GM19239 (cell line): ENCODE measurements around the gene GAREM2.

Source experiments
- DNase-seq: peaks from one replicate; pipeline ENCODE4 v3.0.0; 2011; ENCODE audit warnings: low spot score; ENCODE audit not compliant: insufficient read length
- FAIRE-seq: peaks from 2 replicates; lab custom pipeline; 2011; peaks lifted over from hg19 to GRCh38; lab: Jason Lieb, UNC

GAREM2 gene

GRCh38 chr2:26169226-26169625 is 3.7 kb upstream of the GAREM2 start:
- FAIRE-seq (no peak), DNase-seq (no peak)

DNA sequence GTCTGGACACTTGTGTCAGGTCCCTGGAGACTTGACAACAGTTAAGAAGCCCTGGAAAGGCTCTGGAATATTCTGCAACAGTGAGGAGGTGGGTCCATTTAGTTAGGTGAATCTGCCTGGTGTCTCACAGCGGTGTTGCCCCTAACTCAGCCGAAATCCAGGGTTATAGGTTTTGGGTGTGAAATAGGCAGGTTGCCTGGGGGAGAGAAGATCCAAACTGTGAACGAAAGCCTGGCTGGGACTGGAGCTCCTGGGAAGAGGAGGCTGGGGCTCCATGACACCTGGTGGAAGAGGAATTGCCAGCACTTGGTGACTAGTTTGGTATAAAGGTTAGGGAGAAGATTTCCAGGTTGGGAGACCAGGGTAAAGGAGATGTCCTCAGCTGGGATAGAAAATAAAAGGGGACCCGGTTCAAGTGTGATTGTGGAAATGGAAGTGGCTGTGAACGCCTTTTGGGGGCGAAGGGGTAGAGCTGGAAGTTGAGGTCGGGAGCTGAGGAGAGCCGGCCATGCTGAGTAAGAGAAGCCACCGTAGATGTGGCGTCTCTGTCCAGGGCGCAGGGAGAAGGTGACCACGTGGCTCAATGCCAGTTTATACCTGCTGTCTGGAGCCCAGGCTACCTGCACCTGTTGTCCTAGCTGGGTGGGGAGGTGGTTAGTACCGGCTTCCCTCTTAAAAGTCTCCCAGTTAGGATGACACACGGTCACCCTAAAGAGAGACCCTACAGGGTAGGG is 3.0 kb upstream of the GAREM2 start:
- DNase-seq, result no peak
- no peak for FAIRE-seq

DNA sequence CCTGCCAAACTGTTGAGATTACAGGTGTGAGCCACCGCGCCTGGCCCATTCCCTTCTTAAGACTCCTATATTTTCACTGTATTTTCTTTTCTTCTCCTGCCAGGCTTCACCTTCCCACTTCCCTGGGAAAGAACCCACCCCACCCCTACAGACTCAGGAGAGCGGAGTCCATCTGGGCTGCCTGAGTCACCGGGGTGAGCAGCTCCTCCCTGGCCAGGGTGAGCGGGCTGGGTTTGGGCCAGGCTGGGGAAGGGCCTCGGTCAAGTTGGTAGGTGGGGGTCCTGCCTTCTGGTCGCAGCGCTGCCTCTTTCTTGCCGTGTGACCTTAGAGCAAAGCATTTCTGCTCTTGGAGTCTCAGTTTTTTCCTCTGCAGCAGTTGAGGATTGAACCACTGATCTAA is 2.1 kb upstream of the GAREM2 start:
- no peak for DNase-seq

DNA sequence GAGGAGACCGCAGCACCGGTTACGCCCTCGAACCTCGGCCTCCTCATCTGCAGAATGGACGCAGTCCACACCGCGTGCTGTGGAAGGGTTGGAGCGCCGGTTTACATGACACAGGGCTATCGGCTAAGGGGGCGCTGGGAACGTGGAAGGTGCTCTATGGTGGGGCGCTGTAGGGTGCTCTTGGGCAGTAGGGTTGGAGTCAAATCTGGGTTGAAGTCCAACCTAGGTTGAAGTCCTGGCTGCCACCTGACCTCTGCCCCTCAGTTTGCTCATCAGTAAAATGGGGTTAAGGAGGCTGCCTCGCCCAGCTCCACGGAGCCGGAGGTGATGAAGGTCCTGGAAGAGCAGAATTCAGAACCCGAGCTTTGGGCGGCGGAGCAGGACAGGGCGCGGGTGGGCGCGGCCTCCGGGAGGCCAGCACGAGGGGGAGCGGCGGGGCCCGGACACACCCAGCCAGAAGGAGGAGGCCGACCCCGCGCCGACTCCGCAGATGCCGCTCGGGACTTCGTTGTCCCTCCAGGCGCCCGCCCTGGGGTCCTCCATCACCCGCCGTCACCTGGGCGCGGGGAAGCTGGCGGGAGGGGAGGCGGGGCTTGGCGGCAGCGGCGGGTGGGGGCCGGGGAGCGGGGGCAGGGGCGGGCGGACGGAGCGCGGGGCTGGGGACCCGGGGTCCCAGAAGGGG is 558 bp upstream of the GAREM2 start:
- FAIRE-seq (no peak), DNase-seq (no peak)

More for the DNA sequence above, 2.1 kb upstream of the GAREM2 start:
- no peak for FAIRE-seq

DNA sequence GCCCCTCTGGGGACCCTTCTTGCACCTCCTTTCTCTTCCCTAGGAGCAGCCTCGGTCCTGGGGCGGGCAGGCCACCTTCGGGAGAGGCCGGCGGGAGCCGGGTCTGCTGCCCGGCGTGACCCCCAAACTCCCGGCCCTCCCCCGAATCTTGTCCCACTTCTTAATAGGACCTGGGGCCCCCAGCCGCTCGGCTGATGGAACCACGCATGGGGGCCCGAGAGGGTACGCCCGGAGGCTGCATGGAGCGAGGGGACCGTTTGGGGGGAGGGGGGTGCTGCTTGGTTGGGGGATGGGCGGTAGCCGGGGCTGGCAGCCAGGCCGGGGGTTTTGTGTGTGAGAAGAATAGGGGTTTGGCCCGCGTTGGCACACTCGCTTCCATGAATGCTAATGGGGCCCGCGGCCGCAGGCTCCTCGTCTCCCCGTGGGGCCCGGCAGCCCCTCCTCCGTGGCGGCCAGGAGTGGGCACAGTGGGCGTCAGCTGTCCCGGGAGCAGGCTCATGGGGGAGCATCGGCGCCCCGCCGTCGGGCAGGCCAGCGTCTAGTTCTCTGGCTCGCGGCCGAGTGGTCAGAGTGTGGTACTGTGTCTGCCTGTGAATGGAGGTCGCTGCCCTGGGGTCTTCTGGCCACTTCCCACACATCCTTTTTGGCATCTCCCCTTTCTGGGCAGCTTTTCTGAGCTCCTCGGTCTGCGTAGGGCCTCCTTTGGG is 1.0 kb downstream of the GAREM2 start:
- DNase-seq (no peak), FAIRE-seq (no peak)

DNA sequence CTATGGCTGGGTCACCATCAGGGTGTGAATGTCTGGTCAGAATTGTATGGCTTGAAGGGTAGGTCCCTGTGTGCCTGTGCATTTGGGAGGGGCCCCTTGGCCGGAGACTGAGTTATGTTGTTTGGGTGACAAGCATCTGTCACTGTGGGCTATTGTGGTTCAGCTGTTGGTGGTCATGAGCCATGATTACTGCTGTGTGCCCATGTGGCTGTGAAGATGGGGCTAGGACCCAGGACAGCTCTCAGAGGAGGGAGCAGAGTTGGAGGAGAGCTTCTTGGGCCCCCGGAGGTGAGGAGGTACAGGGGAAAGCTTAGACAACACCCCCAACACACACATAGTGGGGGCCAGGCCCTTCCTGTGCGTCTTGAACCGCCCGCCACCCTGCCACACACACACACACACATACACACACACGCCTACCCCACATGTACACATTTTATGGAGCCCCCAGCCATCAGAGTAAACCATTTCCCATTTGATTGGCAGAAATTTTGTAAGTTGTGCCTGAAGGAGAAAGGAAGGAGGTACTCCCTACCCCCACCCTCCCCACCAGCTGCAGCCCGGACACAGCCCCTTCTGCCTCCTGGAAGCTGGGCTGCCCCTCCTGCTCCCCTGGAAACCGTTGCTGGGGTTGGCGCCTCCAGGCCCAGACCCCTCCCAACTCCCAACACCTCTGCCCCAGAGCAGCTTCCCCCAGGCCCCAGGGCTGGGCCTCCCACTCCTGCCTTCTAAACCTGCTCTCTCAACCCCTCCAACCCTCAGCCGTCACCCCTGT is 2.0 kb downstream of the GAREM2 start:
- no peak for DNase-seq
- FAIRE-seq, result no peak

- FAIRE-seq, result no peak
- no peak for DNase-seq
These were observed 2.8 kb downstream of the GAREM2 start for GRCh38 chr2:26175466-26176278.

GRCh38 chr2:26176279-26176615 is 3.4 kb downstream of the GAREM2 start:
- DNase-seq (no peak), FAIRE-seq (no peak)

DNA sequence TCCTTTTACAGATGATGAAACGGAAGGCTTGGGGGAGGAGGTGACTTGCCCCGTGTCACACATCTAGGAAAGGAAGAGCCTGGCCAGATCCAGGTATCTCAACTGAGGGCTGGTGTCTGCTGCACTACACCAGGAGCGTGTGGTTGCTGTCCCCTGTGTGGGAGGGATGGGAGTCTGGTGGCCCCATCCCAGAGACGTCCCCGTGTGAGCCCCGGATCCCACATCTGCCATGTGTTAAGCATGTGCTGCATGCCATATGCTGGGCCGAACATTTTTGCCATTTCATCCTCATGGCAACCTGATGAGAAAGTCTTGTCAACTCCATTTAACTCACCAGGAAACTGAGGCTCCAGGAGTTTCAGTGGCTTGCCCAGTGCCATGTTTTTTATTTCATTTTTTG is 4.2 kb downstream of the GAREM2 start:
- DNase-seq (no peak), FAIRE-seq (no peak)

- FAIRE-seq, result no peak
- no peak for DNase-seq
These were observed 5.4 kb downstream of the GAREM2 start for GRCh38 chr2:26178246-26178645.

GRCh38 chr2:26178746-26179436 is 6.0 kb downstream of the GAREM2 start:
- no peak for FAIRE-seq

GRCh38 chr2:26179446-26179913 is 6.6 kb downstream of the GAREM2 start:
- FAIRE-seq (no peak), DNase-seq (no peak)

More at GRCh38 chr2:26178746-26179436, 6.0 kb downstream of the GAREM2 start:
- no peak for DNase-seq

GRCh38 chr2:26182441-26182840 is 9.6 kb downstream of the GAREM2 start:
- DNase-seq, result no peak
- no peak for FAIRE-seq

GRCh38 chr2:26182887-26183630 is 10.2 kb downstream of the GAREM2 start:
- no peak for FAIRE-seq
- DNase-seq, result no peak

DNA sequence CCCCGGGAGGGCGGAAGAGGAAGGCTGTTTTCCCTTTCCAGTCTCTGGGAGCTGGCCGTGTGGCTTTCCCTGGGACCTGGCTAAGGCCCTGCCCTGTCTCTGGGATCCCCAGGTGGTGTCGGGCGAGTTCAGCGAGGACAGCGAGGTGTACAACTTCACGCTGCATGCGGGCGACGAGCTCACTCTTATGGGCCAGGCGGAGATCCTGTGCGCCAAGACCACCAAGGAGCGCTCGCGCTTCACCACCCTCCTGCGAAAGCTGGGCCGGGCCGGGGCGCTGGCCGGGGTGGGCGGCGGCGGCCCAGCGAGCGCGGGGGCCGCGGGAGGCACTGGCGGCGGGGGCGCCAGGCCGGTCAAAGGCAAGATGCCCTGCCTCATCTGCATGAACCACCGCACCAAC is 11.2 kb downstream of the GAREM2 start:
- FAIRE-seq (no peak), DNase-seq (no peak)

DNA sequence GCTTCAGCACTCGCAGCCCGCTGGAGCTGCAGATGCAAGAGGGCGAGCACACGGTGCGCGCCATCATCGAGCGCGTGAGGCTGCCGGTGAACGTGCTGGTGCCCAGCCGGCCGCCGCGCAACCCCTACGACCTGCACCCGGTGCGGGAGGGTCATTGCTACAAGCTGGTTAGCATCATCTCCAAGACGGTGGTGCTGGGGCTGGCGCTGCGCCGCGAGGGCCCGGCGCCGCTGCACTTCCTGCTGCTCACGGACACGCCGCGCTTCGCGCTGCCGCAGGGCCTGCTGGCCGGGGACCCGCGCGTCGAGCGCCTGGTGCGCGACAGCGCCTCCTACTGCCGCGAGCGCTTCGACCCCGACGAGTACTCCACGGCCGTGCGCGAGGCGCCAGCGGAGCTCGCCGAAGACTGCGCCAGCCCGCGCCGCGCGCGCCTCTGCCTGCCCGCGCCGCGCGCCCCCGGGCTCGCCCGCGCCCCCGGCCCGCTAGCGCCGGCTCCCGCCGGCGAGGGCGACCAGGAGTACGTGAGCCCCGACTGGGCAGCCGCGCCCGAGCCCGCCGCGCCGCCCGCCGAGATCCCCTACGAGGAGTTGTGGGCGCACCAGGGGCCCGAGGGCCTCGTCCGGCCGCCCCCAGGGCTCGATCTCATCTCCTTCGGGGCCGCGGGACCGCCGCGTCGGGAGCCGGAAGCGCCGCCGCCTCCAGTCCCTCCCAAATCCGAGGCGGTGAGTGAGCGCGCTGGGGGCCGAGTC is 11.8 kb downstream of the GAREM2 start:
- DNase-seq, result peak; percentile 99
- no peak for FAIRE-seq

- DNase-seq, result no peak
- no peak for FAIRE-seq
These were observed 12.5 kb downstream of the GAREM2 start for GRCh38 chr2:26185304-26185928.
